ENCODE data around the gene TSN.
"Not testable (repeated sequence)": the region's sequence is repeated elsewhere in the genome, so short reads cannot be mapped to it uniquely, and the experiment has no call there.

Gene TSN

DNA sequence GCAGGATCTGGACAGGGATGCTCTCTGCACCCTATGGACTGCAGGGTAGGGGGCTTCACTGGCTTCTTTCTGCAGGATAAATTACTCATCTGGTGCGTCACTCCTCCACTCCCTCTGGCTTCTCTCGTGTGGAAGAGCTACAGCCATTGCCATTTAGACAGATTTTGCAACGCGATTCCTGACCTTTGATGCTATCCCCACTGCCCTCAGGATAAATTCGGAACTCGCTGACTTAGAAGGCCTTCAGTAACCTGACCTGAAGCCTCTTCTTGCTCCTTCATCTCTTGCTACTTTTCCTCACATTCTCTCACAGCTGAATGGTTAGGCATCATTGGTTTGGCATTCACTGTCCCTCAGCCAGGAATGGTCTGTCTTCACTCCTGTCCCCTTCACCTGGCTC, 24.1 kb upstream of the TSN start:
- Histone ChIP-seq H3K9me3 (ENCODE audit: control insufficient read depth, insufficient read depth, low read length) (no peaks in the 10 kb centered on the region), H3K4me1 (ENCODE audit: insufficient read depth, low read length) (no peaks in the 10 kb centered on the region), H3K36me3 (ENCODE audit: insufficient read depth, low read length) (peaks cover 30% of the 10 kb centered on the region), H3K9ac (ENCODE audit: low read depth, low read length) (no peak overlapping the region)

DNA sequence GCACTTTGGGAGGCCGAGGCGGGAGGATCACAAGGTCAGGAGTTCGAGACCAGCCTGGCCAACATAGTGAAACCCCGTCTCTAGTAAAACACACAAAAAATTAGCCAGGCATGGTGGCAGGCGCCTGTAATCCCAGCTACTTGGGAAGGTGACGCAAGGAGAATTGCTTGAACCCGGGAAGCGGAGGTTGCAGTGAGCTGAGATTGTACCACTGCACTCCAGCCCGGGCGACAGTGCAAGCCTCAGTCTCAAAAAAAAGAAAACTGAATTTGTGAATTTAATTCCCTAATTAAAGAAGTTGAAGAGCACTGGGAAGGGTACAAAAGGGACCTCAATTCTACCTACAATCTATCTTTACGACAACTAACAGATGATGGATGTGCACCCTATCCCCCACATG, 20.9 kb upstream of the TSN start:
- not testable (repeated sequence) for H3K9me3 ChIP-seq (ENCODE audit: control insufficient read depth, insufficient read depth, low read length); H3K4me1 ChIP-seq (ENCODE audit: insufficient read depth, low read length); H3K9ac ChIP-seq (ENCODE audit: low read depth, low read length)
- peaks cover 12% of the 10 kb centered on the region for H3K36me3 ChIP-seq (ENCODE audit: insufficient read depth, low read length)

DNA sequence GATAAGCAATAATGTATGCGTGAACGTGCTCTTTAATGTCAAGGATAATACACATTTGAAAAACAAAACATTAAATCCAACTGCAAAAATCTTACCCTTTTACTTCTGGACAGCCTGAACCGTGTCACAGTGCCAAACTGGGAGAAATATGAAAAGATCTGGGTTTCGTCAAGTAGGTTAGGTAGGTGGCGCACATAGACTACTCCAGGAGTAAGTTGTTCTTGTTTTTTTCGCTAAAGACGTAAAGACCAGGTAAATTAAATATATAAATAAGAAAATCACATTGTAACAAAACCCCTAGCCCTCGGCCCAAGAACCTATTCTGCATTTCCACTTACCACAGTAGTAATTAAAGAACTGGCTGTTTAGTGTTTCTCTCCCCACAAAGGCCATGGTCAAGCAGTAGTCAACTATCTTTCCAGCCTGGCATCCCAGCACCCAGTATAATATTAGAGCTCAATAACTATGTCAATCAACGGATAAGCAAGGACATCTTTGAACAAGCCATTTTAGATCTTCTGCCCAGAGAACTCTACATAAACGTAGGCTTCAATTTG, 19.9 kb upstream of the TSN start:
- Histone ChIP-seq H3K9me3 (ENCODE audit: control insufficient read depth, insufficient read depth, low read length) (no peaks in the 10 kb centered on the region), H3K4me1 (ENCODE audit: insufficient read depth, low read length) (no peaks in the 10 kb centered on the region), H3K36me3 (ENCODE audit: insufficient read depth, low read length) (peaks cover 9% of the 10 kb centered on the region), H3K9ac (ENCODE audit: low read depth, low read length) (peak overlapping the region; percentile 100)

DNA sequence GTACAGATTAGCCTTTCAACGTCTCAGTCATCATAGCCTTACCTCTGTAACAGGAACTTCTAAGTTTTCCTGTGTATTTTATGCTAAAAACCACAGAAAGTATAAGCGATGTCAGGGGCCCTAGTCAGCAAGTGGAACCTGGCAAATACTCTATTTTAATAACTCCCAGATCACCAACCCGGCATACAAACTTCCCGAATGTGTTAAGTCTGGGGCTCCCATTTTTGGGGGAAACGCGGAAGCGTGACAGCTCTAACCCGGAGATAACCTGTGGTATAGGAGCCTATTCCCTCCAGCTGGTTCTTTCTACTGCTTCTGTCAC, 19.4 kb upstream of the TSN start:
- H3K36me3 ChIP-seq (ENCODE audit: insufficient read depth, low read length) = peaks cover 8% of the 10 kb centered on the region
- H3K9me3 ChIP-seq (ENCODE audit: control insufficient read depth, insufficient read depth, low read length) = no peaks in the 10 kb centered on the region
- no peaks in the 10 kb centered on the region for H3K4me1 ChIP-seq (ENCODE audit: insufficient read depth, low read length)
- peak overlapping the region; percentile 100 for H3K9ac ChIP-seq (ENCODE audit: low read depth, low read length)

DNA sequence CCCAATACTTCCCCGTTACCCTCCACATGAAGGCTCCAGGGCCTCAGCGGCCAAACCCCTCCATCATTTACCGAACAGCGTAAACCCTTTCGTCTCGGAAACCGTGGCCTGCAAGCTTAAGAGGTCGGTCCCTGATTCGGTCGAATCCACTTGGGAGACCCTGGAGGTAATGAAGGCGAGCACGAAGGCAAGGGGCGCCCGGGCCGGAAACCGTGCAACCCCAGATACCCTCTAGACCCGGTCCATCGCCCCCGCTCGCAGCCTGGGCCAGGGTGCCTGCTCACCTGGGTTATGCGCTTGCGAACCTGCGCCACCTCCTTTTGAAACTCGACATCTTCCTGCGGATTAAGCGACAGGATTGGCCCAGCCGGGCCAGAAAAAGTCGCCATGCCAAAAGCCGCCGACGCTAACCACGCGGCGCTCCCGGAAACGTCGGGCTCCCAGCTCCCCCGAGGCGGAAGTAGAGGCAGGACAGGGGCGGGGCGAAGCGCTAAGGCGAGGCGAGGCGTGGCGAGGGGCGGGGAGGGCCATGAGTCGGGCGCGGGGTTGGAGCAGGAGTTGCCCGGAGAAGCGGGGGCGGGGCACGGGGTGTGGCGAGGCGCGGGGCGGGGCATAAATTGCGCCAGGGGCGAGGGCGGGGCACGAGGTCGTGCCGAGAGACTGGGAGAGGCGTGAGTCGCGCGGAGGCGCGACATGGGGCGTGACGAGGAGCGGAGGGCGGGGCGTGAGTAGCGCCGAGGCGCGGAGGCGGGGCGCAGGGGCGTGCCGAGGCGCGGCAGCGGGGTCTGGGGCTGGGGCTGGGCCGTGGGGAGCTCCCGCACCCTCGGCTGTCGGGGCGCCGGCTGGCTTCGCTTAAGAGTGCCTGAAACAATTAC, 18.8 kb upstream of the TSN start, which contains the start of gene NIFK:
Gene NIFK, minus strand, starts transcription at position 414 of the 875 bp plus-strand sequence. Its CDS starts 25 bp downstream, at position 389.
- no peaks in the 10 kb centered on the region for H3K4me1 ChIP-seq (ENCODE audit: insufficient read depth, low read length)
- peaks cover 4% of the 10 kb centered on the region; the same call in 1 of the 2 replicates for H3K36me3 ChIP-seq (ENCODE audit: insufficient read depth, low read length)
- no peaks in the 10 kb centered on the region for H3K9me3 ChIP-seq (ENCODE audit: control insufficient read depth, insufficient read depth, low read length)
- H3K9ac ChIP-seq (ENCODE audit: low read depth, low read length) = peak within 1 kb of the TSS; percentile 100

DNA sequence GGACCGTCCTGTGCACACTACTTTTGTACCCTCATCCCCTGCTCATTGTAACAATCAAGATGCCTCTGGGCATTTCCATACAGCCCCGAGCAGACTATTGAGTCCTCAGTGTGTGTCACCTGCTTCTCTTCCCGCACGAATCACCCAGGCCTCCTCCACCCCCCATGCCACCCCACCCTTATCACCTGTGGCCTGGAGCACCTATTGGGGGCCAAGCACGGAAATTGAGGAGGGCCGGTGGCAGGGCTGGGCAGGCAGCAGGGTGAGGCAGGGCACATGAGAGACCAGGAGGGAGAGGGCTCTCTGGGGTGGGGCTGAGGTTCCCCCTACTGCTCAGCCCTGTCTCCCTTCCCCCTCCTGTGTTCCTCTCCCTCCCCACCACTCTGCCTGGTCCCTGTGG, 14.5 kb upstream of the TSN start:
- no peaks in the 10 kb centered on the region for H3K4me1 ChIP-seq (ENCODE audit: insufficient read depth, low read length)
- no peak overlapping the region for H3K9ac ChIP-seq (ENCODE audit: low read depth, low read length)
- H3K36me3 ChIP-seq (ENCODE audit: insufficient read depth, low read length) = no peaks in the 10 kb centered on the region
- H3K9me3 ChIP-seq (ENCODE audit: control insufficient read depth, insufficient read depth, low read length) = no peaks in the 10 kb centered on the region

DNA sequence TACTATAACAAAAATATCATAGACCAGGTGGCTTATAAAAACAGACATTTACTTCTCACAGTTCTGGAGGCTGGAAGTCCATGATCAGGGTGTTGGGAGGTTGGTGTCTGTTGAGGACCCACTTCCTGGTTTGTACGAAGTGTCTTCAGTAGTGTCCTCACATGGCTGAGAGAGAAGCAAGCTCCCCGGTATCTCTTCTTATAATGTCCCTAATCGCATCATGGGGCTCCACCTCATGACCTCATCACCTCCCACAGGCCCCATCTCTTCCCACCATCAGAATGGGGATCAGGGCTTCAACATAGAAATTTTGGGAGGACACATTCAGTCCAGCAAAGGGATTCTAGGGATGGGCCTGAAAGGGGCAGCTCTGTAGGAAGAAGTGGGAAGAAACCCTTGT, 14.0 kb upstream of the TSN start:
- H3K9ac ChIP-seq (ENCODE audit: low read depth, low read length) = no peak overlapping the region
- no peaks in the 10 kb centered on the region for H3K9me3 ChIP-seq (ENCODE audit: control insufficient read depth, insufficient read depth, low read length)
- no peaks in the 10 kb centered on the region for H3K36me3 ChIP-seq (ENCODE audit: insufficient read depth, low read length)
- no peaks in the 10 kb centered on the region for H3K4me1 ChIP-seq (ENCODE audit: insufficient read depth, low read length)

DNA sequence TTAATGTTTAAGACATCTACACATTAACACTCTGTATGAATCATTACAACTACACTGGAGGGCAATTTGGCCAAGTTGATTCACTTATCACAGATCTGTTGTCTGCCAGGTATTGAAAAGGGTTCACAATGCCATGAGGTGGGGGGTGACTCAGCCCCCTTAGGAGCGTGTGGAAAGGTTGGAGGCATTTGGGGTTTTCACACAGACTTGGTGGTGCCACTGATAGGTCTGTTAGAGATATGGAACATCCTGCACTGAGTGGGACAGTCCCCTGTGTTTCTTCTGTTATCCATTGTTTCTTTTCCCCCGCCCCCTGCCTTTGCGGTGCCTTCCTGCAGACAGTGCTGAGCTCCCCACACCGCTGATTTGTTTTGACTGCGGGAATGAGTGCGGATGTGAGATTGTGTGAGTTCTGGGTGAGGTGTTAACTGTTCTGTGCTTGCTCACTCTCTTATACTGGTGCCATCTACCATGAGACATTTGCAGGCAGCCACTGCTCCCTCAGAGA, 9.3 kb upstream of the TSN start:
- no peaks in the 10 kb centered on the region for H3K4me1 ChIP-seq (ENCODE audit: insufficient read depth, low read length)
- H3K9me3 ChIP-seq (ENCODE audit: control insufficient read depth, insufficient read depth, low read length) = no peaks in the 10 kb centered on the region
- no peaks in the 10 kb centered on the region for H3K36me3 ChIP-seq (ENCODE audit: insufficient read depth, low read length)
- H3K9ac ChIP-seq (ENCODE audit: low read depth, low read length) = no peak overlapping the region

DNA sequence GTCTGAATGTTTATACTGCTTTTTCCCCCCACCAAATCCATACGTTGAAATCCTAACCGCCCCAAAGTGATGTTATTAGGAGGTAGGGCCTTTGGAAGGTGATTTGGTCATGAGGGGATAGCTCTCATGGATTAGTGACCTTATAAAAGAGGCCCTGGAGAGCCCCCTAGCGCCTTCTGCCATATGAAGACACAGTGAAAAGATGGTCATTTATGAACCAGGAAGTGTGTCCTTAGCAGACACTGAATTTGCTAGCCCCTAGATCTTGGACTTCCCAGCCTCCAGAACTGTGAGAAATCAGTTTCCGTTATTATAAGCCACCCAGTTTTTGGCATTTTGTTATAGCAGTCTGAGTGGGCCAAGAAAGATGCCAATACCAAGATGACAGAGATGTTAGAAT, 7.2 kb upstream of the TSN start:
- Histone ChIP-seq H3K4me1 (ENCODE audit: insufficient read depth, low read length) (no peaks in the 10 kb centered on the region), H3K9ac (ENCODE audit: low read depth, low read length) (no peak overlapping the region), H3K36me3 (ENCODE audit: insufficient read depth, low read length) (no peaks in the 10 kb centered on the region), H3K9me3 (ENCODE audit: control insufficient read depth, insufficient read depth, low read length) (no peaks in the 10 kb centered on the region)

DNA sequence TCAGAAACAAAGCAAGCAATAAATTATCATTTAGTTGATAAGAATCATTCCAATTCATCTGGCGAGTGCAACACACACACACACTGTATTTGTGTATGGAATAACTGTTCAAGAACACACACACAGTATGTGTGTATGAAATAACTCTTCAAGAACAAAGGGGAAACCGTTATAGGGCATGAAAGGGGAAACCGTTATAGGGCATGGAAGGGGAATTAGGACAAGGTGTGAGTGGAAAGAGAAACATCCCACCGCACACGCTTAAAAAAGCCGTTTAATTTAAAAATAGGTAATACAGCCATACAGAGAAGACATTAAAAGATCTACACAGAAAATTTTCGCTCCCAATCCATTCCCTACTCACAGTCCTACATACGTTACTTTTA, 607 bp upstream of the TSN start:
- Histone ChIP-seq H3K4me1 (ENCODE audit: insufficient read depth, low read length) (no peaks in the 10 kb centered on the region), H3K36me3 (ENCODE audit: insufficient read depth, low read length) (peaks cover 4% of the 10 kb centered on the region; the same call in 1 of the 2 replicates), H3K9ac (ENCODE audit: low read depth, low read length) (peak overlapping the region; percentile 86), H3K9me3 (ENCODE audit: control insufficient read depth, insufficient read depth, low read length) (no peaks in the 10 kb centered on the region)

DNA sequence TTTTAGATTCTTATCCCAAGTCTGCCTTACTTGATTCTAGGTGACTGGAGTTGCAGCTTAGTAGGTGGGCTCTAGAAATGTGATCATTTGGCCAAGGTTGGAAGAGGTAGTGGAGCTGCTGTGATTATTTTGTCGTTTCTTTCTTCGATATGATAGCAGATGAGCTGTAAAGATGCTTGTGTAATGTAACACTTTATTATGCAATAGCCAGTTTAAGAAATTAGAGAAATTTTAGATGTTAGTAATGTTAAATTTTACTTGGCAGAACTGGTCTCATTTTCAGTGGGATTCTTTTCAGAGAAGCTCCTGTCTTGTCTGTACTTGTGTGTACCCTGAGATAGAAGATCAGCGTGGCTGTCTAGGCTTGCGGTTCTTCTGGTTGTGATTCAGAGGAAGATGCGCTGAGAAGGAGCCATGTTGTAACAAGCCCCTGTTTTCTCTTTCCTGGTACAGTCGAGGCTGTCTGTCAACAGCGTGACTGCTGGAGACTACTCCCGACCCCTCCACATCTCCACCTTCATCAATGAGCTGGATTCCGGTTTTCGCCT, 9.3 kb downstream of the TSN start:
- no peak overlapping the region for H3K9ac ChIP-seq (ENCODE audit: low read depth, low read length)
- H3K4me1 ChIP-seq (ENCODE audit: insufficient read depth, low read length) = no peaks in the 10 kb centered on the region
- peaks cover 29% of the 10 kb centered on the region for H3K36me3 ChIP-seq (ENCODE audit: insufficient read depth, low read length)
- no peaks in the 10 kb centered on the region for H3K9me3 ChIP-seq (ENCODE audit: control insufficient read depth, insufficient read depth, low read length)

DNA sequence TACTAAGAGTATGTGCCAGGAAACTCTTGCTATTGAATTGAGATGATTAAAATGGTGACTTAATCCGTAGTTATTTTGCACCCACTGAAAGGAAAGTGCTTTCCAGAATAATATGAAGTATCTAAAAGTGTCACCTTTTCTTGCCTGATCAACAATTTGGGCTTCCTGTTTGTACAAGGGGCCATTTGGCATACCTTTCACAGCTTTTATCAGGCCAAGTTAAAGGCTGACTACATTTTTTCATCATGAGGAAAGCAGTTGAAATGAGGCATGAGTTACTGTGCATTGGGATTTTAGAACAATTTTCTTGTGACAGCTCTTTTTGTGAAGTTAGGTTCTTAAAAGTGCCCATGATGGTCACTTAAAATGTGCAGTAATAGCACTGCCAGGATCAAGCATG, 11.2 kb downstream of the TSN start:
- Histone ChIP-seq H3K4me1 (ENCODE audit: insufficient read depth, low read length) (no peaks in the 10 kb centered on the region), H3K9ac (ENCODE audit: low read depth, low read length) (no peak overlapping the region), H3K9me3 (ENCODE audit: control insufficient read depth, insufficient read depth, low read length) (no peaks in the 10 kb centered on the region), H3K36me3 (ENCODE audit: insufficient read depth, low read length) (peaks cover 18% of the 10 kb centered on the region)

DNA sequence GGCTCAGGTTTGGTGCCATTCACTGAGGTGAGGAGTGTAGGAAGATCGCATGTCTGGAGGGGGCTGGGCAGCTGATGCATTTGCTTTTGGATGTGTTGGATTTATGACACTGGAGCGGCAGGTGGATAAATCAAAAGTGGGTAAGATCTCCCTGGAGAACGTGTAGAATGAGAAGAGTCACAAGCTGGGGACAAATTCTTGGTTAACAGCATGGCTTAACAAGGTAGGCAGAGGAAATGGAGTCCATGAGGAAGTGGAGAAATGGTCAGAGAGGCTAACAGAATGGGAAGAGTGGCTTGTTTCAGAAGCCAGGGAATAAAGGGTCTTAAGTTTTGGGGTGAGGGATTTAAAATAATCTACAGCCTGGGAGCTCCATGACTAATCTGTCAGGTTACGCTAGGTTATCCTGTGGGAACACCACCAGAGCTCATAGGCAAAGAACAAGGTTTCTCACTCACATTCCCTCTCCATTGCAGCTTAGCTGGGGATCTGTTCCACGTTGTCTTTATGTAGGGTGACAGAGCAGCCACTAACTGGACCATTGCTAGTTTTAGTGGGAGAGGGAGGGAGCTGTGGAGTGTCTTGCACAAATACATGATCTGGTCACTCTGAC, 12.8 kb downstream of the TSN start:
- Histone ChIP-seq H3K9me3 (ENCODE audit: control insufficient read depth, insufficient read depth, low read length) (no peaks in the 10 kb centered on the region), H3K4me1 (ENCODE audit: insufficient read depth, low read length) (no peaks in the 10 kb centered on the region), H3K9ac (ENCODE audit: low read depth, low read length) (no peak overlapping the region), H3K36me3 (ENCODE audit: insufficient read depth, low read length) (peaks cover 14% of the 10 kb centered on the region)

DNA sequence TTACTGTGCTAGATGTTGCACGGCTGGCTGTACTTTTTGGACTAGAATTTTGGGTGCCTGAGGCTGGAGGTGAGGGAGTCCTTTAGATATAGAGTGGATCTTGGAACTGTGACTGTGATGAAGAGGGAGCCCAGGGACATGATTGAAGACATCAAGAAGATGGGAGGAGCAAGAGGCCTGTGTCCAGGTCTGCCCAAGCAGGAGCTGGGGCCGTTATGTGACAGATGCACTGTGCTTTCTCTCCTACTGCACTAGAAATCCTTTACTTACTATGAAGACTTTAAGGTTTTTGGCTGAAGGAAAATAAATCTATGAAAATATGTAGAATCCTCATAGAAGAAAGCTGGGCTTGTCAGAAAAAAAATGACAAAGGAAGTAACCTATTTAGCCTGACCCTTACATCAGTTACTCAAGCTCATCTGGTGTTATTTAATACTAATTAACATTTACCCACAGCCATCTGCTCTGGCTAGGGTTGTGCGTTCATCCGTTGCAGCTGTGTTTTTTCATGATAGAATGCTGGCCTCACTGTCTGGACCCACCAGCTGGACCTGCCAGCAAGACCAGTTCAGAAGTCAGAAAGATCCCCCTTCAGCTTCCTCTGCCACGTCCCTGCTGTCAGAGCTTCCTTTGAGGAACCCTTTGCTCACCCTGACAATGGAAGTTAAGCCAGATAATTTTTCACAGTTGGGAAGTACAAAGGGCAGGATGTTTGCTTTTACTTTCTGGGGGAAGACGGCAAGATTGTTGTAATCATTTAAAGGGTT, 16.7 kb downstream of the TSN start:
- Histone ChIP-seq H3K9me3 (ENCODE audit: control insufficient read depth, insufficient read depth, low read length) (no peaks in the 10 kb centered on the region), H3K4me1 (ENCODE audit: insufficient read depth, low read length) (no peaks in the 10 kb centered on the region; the same call in 1 of the 2 replicates), H3K36me3 (ENCODE audit: insufficient read depth, low read length) (no peaks in the 10 kb centered on the region), H3K9ac (ENCODE audit: low read depth, low read length) (no peak overlapping the region)
